ENCODE data around the gene DDX25.

Gene DDX25

DNA sequence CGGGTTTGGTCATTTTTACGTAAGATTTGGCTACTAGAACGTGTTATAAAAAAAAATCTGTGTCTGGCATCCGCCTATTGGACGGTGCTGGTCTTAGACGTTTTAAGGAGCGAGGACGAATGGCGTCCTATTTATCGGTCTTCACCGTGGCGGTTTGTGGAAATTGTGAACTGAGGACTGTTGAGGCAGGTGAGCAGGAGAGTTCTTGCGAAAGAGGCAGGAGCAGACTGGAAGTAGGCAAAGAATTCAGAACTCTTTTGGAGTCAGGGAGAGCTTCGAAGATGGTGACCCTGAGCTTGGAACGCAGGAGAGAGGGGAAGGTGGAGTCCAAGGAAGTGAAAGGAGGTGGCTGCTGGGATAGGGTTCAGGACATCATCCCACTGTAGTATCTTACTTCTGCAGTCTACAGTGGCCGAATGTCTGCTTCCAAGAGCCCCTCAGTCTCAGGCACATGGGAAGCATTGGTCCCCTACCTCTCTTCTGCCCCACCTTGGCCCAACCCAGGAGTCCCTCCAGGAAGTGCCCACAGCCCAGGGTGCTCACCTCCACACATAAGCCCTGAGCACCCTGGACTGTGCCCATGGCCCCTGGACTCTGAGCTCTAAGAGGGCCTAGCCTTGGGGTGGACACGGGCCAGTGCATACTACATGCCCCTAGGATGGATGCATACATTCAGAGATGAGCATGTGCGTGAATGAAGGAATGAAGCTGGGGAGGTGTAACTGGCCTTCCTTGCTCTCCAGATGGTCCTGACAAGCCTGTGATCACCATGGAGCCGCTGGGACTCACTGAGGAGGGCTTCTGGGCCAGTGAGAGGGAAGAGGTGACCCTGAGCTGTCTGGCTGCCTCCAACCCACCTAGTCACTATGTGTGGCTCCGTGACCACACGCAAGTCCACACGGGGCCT lies 45.2 kb downstream of the DDX25 start:
- no peak for FAIRE-seq
- DNase-seq (ENCODE audit: low spot score): no peak

DNA sequence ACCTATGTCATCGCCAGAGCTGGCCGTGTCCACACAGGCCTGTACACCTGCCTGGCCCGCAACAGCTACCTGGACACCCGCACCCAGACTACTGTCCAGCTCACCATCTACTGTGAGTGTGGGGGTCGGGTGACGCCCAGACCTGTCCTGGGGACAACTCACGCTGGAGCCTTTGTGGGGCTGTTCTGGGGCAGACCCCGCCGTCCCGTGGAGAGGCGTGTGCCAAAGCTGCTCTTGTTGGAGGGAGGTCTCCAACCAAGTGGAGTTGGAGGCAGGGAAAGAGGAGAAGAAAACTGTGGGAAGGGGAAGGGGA lies 45.8 kb downstream of the DDX25 start:
- DNase-seq (ENCODE audit: low spot score) (no peak), FAIRE-seq (no peak)

DNA sequence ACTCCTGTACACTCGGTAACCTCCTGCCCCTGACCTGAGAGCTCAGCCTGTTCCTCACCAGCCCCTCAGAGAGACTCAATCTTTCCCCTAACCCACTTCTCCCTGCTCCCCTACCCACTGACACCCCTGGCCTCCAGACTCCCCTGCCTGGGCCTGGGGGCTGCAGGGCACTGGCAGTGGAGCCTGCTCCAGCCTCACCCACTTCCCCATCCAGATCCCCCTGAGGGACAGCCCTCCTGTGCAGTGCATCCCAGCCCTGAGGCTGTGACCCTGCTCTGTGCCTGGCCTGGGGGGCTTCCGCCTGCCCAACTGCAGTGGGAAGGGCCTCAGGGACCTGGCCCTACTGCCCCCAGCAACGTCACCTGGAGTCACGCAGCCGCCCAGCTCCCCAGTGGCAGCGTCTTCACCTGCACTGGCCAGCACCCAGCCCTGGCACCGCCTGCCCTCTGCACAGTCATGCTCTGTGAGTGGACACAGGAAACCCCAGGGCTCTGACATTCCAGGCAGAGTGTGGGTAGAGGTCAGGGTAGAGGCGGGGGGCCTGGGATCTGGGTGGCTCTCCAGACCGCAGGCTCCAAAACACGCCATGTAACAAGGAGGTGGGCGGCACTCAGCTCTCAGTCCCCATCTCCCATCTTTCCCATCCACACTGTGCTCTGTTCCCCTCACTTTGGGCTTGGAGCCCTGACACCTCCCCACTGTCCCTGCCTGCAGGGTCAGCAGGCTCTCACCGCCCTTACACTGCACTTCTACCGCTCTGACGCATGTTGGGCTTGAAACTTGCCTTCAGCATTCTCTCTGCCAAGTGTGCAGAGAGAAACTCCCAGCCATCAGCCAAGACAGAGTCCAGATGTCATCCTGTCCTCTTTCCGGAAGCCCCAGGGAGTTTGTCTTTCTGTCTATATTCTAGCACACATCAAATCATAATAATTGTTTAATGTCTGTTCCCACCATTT lies 46.7 kb downstream of the DDX25 start:
- FAIRE-seq (no peak), DNase-seq (ENCODE audit: low spot score) (no peak)

DNA sequence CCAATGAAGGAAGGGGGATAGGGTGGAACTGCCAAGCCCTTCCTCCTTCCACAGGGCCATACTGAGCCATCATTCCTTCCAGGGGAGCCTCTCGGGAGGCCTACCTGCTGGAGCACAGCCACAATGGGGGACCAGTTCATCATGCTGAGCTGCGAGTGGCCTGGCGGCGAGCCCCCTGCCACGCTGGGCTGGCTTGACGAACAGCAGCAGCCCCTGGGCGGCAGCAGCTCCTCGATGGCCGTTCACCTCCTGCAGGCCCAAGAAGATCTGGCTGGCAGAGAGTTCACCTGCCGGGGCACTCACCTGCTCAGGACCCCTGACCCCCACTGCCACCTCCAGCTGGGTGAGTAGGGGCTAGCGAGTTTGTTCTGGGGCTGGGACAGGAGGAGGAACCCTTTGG lies 47.4 kb downstream of the DDX25 start:
- FAIRE-seq: no peak

DNA sequence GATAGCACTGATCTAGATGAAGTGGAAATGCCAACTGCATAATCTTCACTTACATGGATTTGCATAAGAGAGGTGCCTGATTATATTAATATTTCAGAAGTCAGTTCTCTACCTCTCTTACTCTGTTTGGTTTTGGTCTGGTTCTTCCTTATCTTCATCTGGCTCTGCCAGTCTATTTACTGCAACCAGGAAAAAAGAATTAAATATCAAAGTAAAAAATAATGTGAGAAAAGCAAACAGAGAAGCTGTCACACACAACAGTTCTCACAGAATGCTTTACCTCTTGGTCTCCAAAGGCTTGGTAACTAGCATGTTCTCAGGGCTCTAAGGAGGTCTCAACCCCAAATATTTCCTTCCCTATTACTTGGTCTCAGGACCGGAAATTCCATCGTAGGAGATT lies 48.3 kb downstream of the DDX25 start:
- no peak for DNase-seq (ENCODE audit: low spot score)
- no peak for FAIRE-seq

More for the DNA sequence above, 47.4 kb downstream of the DDX25 start:
- DNase-seq (ENCODE audit: low spot score): no peak

DNA sequence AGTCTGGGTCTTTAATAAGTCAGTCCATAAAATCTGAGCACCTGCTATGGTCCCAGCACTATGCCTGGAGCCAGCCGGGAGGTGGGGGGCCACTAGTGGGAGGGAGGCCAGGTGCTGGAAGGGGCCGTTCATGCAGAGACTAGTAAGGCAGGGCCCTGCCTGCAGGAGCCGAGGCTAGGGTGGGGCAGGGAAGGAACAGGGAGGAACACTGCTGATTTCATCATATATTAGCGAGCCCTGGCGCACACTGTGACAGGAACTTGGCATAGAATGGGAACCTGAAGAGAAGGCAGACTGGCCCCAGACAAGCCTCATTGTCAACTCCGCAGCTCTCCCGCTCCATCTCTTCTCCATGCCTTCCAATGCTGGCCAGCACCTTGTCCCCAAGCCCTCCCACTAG lies 48.7 kb downstream of the DDX25 start:
- no peak for DNase-seq (ENCODE audit: low spot score)
- FAIRE-seq: no peak

DNA sequence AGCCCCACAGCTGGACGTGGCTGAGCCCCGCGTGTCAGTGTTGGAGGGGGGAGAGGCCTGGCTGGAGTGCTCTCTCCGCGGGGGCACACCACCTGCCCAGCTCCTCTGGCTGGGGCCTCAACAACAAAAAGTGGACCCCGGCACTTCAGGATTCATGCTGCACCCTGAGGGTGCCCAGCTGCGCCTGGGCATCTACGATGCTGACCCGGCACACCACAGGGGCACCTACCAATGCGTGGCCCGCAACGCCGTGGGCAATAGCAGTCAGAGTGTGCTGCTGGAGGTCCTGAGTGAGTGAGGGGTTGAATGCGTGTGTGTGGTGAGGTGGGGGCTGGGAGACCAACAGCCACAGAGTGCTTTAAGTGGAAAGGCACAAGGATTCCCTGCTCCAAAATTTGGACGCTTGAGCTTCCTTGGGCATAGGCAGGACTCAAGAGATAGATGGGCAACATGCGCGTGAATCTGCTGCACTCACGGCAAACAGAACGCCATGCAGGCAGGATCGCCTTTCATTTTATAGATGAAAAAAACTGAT lies 49.2 kb downstream of the DDX25 start:
- no peak for FAIRE-seq
- no peak for DNase-seq (ENCODE audit: low spot score)

DNA sequence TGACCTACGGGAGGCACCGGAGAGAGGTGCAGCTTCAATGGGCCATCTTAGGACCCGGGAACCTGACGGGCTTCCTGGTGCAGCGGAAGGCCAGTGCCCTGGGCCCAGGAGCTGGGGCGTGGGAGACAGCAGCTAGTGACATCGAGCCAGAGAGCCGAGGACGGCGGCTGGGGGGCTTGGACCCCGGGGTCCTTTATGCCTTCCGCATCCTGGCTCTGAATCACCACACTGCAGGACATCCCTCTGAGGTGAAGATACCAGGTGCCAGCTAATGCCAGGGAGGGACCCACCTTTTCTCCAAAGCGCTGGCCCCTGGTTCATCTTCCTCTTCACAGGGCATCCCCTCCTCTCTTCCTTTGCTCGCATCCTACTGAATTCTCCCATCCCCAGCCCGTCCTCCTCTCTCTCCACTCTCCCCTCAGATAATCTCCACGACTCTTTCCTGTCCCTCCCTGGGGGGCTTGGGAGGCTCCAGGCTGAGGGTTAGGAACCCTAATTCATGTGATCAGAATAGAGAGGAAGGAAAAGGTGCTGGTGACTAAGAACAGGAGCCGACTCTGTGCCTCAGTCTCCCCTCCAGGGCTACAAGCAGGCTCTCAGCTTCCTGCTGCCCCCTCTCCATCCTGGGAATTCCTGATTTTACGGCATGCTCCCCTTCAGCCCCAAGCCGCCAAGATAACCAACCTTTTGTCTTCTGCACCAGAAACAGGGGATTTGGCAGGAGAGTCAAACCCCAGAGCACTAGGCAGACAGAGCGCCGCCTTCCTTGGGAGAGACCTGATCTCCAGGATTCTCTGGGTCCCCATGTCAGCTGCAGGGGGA lies 50.0 kb downstream of the DDX25 start:
- no peak for DNase-seq (ENCODE audit: low spot score)
- FAIRE-seq: no peak

DNA sequence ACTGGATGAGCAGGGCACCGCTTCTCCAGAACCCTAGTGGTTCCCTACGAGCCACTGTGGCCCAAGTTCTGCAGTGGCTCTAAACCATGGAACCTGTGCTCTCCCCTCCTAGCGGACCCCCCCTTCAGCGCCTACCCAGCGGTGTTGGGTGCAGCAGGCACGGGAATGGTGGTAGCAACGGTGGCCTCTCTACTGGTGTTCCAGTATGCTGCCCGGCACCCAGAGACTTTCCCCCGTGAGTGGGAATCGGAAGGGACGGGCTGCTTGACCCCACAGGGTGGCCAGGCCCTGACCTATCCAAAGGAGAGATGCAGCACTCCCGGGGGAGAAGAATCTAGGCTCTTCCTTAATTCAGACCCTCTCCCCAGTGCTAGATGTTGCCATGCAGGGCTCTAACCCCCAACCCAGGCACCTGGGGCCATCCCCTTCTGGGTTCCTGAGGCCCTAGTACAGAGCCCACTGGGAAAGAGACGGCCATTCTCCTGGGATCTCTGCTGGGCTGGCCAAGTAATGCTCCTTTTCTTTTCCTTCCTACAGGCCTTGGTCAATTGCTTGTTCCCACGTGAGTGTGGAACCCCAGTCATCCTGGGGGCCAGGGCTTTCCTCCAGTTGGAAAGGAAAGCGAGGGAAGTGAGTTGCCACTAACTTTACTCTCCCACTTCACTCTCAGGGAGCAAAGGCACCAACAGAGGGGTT lies 50.8 kb downstream of the DDX25 start:
- DNase-seq (ENCODE audit: low spot score): no peak
- no peak for FAIRE-seq

DNA sequence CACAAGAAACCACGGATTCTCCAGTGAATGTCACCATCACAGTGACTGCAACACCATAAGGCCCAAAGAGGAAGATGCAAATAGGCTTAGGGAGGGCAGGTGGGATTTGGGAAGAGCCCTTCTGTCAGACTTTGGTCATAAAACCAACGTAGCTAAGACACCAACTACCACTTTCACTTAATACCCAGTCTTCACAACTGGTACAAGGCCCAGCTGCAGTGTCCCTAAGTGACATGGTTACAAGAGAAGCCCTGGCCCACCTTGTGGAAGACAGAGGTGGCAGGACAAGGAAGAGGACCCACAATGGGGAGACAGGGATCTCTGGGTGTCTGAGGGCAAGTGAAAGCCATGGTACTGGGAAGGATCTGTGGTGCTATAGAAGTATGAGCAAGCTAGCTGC lies 51.5 kb downstream of the DDX25 start:
- no peak for FAIRE-seq

DNA sequence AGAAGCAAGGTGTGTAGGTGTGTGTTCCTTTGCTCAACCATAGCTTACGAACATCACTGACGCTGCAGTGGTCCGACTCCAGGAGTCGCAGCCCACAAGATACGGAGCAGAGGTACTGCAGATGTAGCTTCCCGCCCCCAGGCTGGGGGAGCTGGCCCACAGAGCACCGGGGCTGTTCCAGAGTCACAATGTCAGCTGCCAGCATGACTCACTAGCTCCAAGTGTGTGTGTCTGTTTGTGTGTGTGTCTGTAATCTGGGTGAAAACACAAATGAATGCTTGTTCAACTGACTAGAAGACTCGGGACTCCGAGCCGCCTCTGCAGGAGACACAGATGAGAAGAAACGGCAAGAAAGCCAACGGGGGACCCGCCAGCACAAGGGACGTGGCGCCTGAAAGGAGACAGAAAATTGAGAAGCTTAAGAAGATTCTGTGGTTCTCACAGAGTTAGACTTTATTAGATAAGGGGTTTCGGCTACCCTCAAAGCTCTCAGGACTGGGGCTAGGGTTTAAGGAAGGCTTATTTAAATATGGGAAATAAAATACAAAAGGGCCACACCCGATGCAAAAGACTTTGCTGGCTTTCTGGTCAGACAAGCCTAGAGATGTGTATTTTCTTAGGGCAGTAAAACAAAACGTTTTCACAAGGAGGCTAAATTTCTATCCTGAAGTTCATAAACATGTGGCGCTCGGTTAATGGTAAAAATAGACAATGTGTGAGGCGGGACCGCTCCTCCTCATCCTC lies 52.3 kb downstream of the DDX25 start:
- FAIRE-seq: no peak
- DNase-seq (ENCODE audit: low spot score): no peak

More for the DNA sequence above, 51.5 kb downstream of the DDX25 start:
- DNase-seq (ENCODE audit: low spot score): no peak

DNA sequence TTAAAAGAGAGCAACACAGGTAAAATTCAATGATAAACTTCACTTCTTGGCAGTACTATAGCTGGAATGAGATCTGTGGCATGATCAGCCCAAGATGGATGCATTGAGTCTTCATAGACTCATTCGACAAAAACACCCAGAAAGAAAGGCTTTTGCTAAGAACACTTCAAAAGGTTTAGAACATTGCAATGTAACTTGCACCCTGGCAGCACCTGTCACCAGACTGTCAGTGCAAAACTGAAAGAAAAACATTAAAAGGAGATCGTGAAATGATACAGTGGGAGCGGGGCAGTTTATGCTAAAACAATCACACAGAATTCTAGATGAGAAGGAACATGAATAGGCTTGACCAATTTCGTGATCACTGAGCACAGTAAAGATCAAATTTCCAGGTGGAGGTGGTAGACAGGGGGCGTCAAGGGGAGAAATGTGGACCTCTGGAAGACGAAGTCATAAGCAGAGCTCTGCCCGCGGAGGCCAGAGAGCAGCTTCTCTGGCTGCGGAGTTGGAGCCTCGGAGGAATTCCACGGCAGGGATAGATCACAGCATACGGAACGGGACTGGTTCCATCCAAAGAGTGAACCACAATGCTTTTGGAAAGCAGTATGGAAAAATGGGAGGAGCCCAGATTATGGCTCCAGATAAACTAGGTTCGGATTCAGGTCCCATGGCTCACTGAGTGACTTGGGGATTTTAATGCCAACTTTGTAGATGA lies 53.5 kb downstream of the DDX25 start:
- DNase-seq (ENCODE audit: low spot score): no peak
- no peak for FAIRE-seq

DNA sequence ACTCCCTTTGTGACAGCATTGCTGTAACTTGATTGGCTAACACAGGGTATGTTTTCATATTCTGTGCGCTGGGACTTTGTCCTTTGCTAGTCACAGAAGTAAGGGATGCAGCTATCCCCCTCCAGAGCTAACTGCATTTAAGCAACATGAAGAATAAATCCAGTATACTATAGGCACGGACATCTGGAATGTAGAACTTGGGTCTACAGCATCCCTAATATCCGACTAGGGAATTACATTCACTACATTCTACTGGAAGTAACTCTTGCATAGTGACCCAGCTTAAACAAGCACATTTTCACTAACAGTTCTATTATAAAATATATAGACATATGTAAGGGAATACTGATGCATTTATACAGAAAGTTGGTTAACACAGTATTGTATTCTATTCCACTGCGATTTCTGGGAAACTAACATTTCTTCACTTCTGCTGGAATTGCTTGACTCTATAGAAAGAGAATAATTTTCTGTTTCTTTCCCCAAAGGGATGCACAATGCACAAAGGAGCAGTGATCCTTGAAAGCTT lies 54.6 kb downstream of the DDX25 start:
- FAIRE-seq (no peak), DNase-seq (ENCODE audit: low spot score) (no peak)

DNA sequence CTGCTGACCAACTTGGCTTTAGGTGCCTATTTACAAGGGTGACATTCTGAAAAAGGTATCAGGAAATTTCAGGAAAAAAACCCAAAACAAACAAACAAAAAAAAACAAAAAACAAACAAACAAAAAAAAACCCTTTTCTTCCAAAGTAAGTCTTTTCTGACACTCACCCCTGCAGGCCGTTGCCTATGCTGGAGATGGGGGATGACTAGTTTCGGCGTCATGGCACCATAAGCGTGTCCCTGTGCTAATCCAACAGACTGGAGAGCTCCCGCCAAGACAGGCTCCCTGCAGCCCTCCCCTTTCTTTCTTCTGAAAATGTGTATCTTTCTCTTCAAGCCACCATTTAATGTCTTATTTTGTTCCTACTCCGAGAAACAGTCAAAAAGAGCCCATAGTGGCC lies 55.2 kb downstream of the DDX25 start:
- no peak for FAIRE-seq
- no peak for DNase-seq (ENCODE audit: low spot score)

DNA sequence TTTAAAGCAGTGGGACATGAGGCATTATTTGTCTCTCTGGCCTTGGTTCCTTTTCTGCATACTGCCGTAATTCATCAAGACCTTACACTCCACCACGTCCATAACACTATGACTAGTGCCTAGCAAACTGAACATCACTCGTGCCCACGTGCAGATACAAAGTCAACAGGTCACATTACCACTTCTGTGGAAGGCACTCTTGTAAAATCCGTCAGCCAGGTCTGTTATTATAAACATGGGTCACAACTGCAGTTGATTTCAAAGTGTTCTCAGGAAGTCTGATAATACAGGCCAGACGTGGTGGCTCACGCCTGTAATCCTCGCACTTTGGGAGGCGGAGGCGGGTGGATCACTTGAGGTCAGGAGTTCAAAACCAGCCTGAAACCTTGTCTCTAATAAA lies 55.6 kb downstream of the DDX25 start:
- FAIRE-seq: no peak

DNA sequence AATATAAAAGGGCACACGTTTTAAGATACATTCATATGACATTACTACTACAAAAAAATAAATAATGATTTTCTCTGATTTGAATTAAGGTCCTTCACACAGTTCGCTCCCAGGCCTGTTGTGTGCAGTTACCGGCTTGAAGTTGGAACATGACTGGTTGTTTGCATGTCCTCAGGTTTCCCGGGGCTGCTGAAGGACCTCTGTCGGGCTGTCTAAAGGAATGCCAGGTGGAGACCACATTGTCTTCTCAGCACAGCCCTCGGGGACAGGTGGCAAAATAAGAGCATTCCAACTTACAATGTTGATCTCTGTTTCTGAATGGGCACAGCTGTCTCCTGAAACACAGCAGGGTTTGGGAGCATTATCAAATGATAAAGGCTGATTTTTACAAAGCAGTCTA lies 56.5 kb downstream of the DDX25 start:
- DNase-seq (ENCODE audit: low spot score) (no peak), FAIRE-seq (no peak)

More for the DNA sequence above, 55.6 kb downstream of the DDX25 start:
- no peak for DNase-seq (ENCODE audit: low spot score)

DNA sequence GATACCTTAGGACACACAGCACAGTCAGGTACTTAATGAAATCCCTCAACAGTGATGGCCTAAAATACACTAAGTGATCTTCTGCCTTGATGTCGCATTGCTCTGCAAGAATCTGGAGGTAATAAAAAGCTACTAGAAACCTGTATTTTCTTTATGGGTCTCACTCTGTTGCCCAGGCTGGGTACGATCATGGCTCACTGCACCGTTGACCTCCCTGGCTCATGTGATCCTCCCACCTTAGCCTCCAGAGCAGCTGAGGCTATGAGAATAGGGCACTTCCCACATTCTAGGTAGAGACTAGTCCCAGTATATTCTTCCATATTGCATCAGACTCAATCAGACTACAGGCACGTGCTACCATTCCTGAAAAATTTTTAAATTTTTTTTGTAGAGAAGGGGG lies 63.2 kb downstream of the DDX25 start:
- FAIRE-seq: no peak

DNA sequence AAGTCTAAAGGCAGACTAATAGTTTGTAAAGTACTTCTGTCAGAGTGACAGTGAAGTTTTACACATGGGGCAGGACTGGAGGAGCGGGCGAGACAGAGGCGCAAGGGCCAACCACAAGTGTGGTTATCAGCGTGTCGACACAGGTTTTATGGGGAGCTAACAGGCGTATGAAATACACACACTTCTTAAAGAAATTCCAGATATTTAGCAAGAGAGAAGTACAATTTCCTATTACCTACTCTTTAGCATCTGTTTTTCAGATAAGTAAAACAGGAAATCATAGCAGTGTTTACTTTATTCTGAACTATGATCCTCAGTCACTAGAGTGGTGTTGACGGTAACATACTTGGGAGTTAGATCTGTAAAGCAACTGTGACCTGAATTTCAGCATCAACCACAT lies 64.0 kb downstream of the DDX25 start:
- FAIRE-seq (no peak), DNase-seq (ENCODE audit: low spot score) (no peak)

More for the DNA sequence above, 63.2 kb downstream of the DDX25 start:
- no peak for DNase-seq (ENCODE audit: low spot score)

DNA sequence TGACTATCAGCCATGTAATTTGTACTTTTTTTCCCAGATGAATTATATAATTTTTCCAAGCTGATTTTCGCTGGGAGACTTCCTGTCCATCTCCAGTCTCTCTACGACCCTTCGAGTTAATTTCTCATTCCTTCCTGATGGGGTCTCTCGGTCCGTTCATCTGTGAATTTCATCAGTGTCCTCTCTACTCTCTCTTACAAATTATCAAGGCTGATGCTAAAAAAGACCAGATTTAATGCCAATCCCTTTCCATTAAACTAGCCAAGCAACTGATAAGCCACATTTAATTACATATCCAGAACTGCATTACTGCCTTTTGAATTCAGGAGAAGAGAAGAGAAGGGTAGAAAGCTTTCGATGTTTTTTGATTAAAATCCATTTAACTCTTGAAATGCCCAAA lies 67.3 kb downstream of the DDX25 start:
- FAIRE-seq (no peak), DNase-seq (ENCODE audit: low spot score) (no peak)

Data from urothelium cell line (cell line).